HG03575 (cell line): ENCODE measurements around the gene SSR4.

Source experiments
- ATAC-seq: cut with Tn5 transposase; IDR thresholded peaks from one replicate; pipeline ENCODE4 v1.9.1; 2021; ENCODE audit not compliant: unreplicated experiment, insufficient number of reproducible peaks, low FRiP score; ENCODE audit errors: extremely low read depth

The SSR4 gene

GRCh38 chrX:153821066-153821465 is 26.6 kb downstream of the SSR4 start:
- no peak for ATAC-seq

DNA sequence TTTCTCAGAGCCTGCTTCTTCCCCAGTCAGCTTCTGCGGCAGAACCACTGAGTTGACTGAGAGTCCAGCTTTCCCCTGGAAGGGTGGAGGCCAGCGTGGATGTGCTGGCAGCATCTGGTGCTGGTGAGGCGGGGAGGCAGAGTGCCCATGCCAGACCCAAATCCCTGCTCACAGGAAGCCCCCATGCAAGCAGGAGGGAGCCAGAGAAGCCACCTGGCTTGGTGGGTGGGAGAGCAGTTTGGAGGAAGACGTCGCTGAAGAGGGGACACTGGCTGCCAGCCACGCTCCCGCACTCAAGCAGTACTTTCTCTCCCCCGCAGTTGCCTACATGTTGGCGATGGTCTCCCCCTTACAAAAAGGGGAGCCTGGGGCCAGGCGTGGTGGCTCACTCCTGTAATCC is 29.9 kb downstream of the SSR4 start:
- no peak for ATAC-seq

GRCh38 chrX:153825042-153825441 is 30.6 kb downstream of the SSR4 start:
- ATAC-seq: no peak

DNA sequence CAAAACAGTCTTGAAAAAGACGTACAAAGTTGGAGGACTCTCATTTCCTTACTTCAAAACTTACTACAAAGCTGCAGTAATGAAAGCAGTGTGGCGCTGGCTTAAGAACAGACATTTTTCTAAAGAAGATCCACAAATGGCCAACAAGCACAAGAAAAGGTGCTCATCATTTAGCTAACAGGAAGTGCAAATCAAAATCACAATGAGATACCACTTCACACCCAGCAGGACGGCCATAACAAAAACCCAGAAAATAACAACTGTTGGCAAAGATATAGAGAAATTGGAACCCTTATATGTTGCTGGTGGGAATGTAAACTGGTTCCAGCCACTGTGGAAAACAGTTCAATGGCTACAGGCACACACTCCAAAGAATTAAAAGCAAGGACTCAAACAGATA is 32.5 kb downstream of the SSR4 start:
- no peak for ATAC-seq

- ATAC-seq: no peak
Observed at GRCh38 chrX:153827903-153828302, 33.4 kb downstream of the SSR4 start.

GRCh38 chrX:153828308-153828707 is 33.8 kb downstream of the SSR4 start:
- no peak for ATAC-seq

DNA sequence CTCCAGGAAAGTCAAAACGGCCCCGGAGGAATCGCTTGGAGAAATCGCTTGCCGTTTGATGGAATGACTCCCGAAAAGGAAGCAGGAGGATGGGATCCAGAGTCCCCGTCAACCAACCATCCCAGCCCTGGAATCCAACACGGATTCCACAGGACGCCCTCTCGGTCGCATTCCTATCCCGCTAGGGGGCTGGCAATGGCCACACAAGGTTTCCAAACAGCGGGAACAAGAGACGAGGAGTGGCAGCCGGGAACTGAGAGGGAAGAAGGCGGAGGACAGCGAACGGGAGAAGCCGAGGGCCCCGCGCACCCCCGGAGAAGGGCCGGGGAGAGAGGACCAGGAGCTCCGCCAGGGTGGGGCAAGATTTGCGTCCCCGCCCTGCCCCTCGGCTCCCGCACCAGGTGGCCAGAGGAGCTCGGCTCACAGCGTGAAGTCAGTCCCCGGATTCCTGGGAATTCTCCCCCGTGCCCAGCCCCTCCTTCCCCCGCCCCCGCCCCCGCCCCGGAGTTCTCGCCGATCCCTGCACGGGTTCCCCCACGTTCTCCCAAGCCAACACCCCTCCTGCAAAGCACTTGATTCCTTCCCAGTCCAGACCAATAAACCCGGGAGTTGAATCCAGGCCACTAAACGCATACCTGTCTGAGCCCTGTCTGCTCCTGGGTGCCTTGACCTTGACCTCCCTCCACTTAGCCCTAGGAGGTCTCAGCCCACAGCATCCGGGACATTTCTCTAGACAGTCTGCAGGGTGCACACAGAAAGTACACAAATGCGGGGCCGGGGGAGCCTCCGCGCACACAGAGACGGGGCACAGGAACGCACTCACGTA is 34.5 kb downstream of the SSR4 start:
- no peak for ATAC-seq

DNA sequence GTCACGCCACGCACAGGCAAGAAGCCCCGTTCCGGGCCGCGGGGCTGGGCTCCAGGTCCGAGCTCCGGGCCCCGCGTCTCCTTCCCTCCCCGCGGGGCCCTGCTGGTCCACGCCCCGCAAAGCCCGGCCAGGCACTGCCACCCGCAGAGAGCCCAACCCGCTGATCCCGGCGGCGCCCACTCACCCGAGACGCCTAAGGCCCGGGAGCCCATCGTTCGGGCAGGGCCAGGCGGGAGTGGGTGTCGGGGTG is 35.0 kb downstream of the SSR4 start:
- no peak for ATAC-seq

DNA sequence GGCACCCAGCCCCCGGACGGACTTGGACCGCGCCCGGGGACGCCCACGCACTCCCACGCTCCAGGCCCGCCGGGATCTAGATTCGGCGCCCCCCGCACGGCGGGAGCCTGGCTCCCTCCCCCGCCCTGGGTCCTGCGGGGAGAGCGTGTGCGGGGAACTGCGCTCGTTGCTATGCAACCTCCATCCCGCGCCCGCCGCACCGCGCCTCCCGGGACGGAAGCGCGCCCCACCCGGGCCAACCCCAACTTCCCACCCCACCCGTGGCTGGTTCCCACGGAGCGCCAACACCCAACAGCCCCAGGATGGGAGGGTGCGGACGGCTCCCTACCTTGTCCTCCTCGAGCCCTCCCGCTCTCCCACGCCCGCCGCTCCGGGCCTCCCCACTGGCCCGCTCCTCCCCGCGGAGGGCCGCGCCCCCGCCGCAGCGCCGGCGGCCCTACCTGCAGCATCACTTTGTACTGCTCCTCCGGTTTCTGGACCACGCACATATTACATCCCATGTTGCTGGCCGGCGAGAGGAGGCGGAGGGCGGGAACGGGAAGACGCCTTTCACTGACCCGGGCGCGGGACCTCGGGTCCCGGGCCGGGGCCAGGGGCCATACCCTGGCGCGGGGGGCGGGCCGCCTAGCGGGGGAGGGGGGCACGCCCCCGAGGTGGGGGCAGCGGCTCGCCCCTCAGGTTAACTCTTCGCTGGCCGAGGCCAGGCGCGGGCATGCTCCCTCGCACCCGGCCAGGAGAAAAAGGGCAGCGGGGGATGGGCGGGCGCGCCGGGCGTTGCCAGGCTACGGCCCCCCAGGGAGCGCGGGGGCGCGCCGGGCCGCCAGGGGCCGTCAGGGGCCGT is 35.6 kb downstream of the SSR4 start, which contains the start of gene PDZD4:
Gene PDZD4, minus strand, starts transcription at position 746 of the 841 bp plus-strand sequence. Its CDS starts 246 bp downstream, at position 500.
- ATAC-seq: no peak

GRCh38 chrX:153830640-153831428 is 36.4 kb downstream of the SSR4 start:
- ATAC-seq: no peak

DNA sequence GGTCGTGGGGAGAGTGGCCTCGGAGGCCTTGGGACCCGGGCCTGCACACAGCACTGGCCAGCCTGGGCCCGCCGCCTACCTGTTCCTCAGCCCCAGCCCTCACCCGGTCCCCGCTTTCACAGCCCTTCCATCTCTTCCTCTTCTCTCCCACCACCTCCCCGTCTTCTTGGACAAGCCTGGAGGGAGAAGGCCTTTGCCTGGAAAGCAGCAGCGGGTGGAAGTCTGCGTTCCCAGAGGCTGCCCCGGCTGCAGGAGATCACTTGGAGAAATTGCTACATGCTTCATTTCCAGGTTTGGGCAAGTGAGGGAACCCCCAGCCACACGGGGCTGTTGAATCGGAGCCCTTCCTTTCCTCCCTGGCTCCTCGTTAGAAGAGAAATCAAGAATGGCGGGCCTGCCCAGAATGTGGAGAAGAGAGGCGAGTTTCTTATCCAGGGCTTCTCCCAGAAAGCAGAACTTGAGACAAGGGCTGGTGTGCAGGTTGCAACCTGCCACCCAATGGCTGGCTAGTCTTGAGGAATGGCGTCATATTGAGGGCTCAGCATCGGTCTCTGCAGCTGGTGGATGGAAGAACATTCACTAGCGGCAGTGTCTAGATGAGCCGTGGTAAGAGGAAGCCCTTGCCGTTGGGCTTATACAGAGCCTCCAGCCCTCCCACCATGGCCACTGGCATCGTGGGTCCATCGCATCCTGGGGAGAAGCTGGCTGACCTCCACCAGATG is 37.1 kb downstream of the SSR4 start:
- no peak for ATAC-seq

- ATAC-seq: no peak
Observed at GRCh38 chrX:153832728-153833127, 38.3 kb downstream of the SSR4 start.

- ATAC-seq: no peak
Observed at GRCh38 chrX:153836921-153837320, 42.5 kb downstream of the SSR4 start.

GRCh38 chrX:153844509-153845082 is 50.1 kb downstream of the SSR4 start:
- no peak for ATAC-seq

- no peak for ATAC-seq
Observed at GRCh38 chrX:153845195-153845594, 50.7 kb downstream of the SSR4 start.

- ATAC-seq: no peak
Observed at GRCh38 chrX:153845842-153846241, 51.4 kb downstream of the SSR4 start.
